Thyroid gland (tissue), 4 donors: ENCODE data around the gene AGK.

Experiments used
- CTCF ChIP-seq, 6 experiments: fragments of 200-600 bp in 3 of 6; fragments of 450-650 bp in 3 of 6; sonication (generic) in 3 of 6; IDR thresholded peaks; one replicate each; pipeline ENCODE4 v1.5.1; 2016 to 2019; ENCODE audit warnings: antibody characterized with exemption in 6 of 6, mild to moderate bottlenecking in 2 of 6, inconsistent platforms in 1 of 6, moderate library complexity in 1 of 6
- POLR2A ChIP-seq, 2 donors: fragments of 450-650 bp; IDR thresholded peaks; one replicate each; pipeline ENCODE4 v1.6.1; 2017; ENCODE audit warnings: antibody characterized with exemption in 2 of 2, mild to moderate bottlenecking in 2 of 2, moderate library complexity in 1 of 2

- TF ChIP-seq CTCF (IDR thresholded peaks at IDR 0.05) (no peak), POLR2A (IDR thresholded peaks at IDR 0.05) (no peak)
Measured at GRCh38 chr7:141575164-141575563, 24.0 kb downstream of the AGK start.
